NCI-H2107 treated with DMSO at 0.1 percent for 48 hours (cell line): ENCODE data around the gene IL2RA.
"Not testable (repeated sequence)": the region's sequence is repeated elsewhere in the genome, so short reads cannot be mapped to it uniquely, and the experiment has no call there.

ENCODE experiments used
- DNase-seq: peaks from one replicate; lab custom pipeline; 2025; ENCODE audit not compliant: unreplicated experiment; lab: John Stamatoyannopoulos, UW

The IL2RA gene

GRCh38 chr10:6044060-6044459 lies 18.1 kb downstream of the IL2RA start:
- DNase-seq: no peak

- not testable (repeated sequence) for DNase-seq
Measured at GRCh38 chr10:6043377-6043776, 18.8 kb downstream of the IL2RA start.

GRCh38 chr10:6040205-6040604 lies 22.0 kb downstream of the IL2RA start:
- DNase-seq: no peak

GRCh38 chr10:6039711-6040110 lies 22.5 kb downstream of the IL2RA start:
- DNase-seq: no peak

GRCh38 chr10:6038071-6038631 lies 24.0 kb downstream of the IL2RA start:
- DNase-seq: no peak

- no peak for DNase-seq
Measured at GRCh38 chr10:6037422-6037821, 24.7 kb downstream of the IL2RA start.

GRCh38 chr10:6036861-6037321 lies 25.3 kb downstream of the IL2RA start:
- no peak for DNase-seq

- DNase-seq: no peak
Measured at GRCh38 chr10:6035931-6036575, 26.1 kb downstream of the IL2RA start.

GRCh38 chr10:6035101-6035834 lies 26.9 kb downstream of the IL2RA start:
- DNase-seq: no peak

- DNase-seq: no peak
Measured at GRCh38 chr10:6034371-6034770, 27.8 kb downstream of the IL2RA start.

GRCh38 chr10:6033954-6034353 lies 28.2 kb downstream of the IL2RA start:
- no peak for DNase-seq

GRCh38 chr10:6030940-6031339 lies 31.2 kb downstream of the IL2RA start:
- no peak for DNase-seq

GRCh38 chr10:6030217-6030616 lies 31.9 kb downstream of the IL2RA start:
- DNase-seq: no peak

- no peak for DNase-seq
Measured at GRCh38 chr10:6027929-6028328, 34.2 kb downstream of the IL2RA start.

GRCh38 chr10:6025683-6026255 lies 36.4 kb downstream of the IL2RA start:
- DNase-seq: no peak

GRCh38 chr10:6024334-6024682 lies 37.9 kb downstream of the IL2RA start:
- no peak for DNase-seq

GRCh38 chr10:6023661-6024333 lies 38.4 kb downstream of the IL2RA start:
- DNase-seq: no peak

- DNase-seq: no peak
Measured at GRCh38 chr10:6022660-6023059, 39.5 kb downstream of the IL2RA start.

- no peak for DNase-seq
Measured at GRCh38 chr10:6020826-6021225, 41.3 kb downstream of the IL2RA start.

- no peak for DNase-seq
Measured at GRCh38 chr10:6019796-6020195, 42.4 kb downstream of the IL2RA start.

GRCh38 chr10:6019010-6019782 lies 43.0 kb downstream of the IL2RA start:
- DNase-seq: no peak
